ENCODE data around the gene SLCO2A1.

The SLCO2A1 gene

GRCh38 chr3:133980550-133980949 lies 49.2 kb downstream of the SLCO2A1 start:
- H3K36me3 Mint-ChIP-seq (ENCODE audit: low read depth): no peaks in the 10 kb centered on the region
- H3K4me1 Mint-ChIP-seq (ENCODE audit: low read depth): no peaks in the 10 kb centered on the region
- intact Hi-C loops (cut with micrococcal nuclease): no loop called here
- H3K4me3 Mint-ChIP-seq: no peak overlapping the region
- H3K9me3 Mint-ChIP-seq: no peaks in the 10 kb centered on the region
- no peak overlapping the region for H3K27ac Mint-ChIP-seq
- no peaks in the 10 kb centered on the region for H3K27me3 Mint-ChIP-seq

GRCh38 chr3:133980035-133980434 lies 49.7 kb downstream of the SLCO2A1 start:
- Mint-ChIP-seq H3K27ac (no peak overlapping the region), H3K27me3 (no peaks in the 10 kb centered on the region), H3K36me3 (ENCODE audit: low read depth) (no peaks in the 10 kb centered on the region), H3K9me3 (no peaks in the 10 kb centered on the region), H3K4me1 (ENCODE audit: low read depth) (no peaks in the 10 kb centered on the region), H3K4me3 (no peak overlapping the region)
- intact Hi-C loops (cut with micrococcal nuclease): no loop called here

DNA sequence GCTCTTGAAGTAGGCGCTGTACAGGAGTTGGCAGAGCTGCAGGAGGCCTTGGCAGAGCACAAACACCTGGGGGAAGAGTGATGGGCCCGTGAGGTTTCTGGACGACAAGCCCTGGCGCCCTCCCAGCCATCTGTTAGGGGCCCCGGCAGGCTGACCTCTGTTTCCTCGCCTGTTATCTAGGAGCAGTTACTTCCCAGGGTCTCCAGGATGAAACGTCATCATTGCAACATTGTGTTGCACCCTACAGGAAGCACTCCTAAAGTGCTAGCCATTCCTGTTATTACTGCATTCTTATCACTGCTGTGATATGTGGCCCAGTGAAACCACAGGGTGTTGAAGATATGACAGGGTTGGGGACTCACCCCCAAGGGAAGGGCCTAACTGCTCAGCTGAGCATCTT lies 50.2 kb downstream of the SLCO2A1 start:
- Mint-ChIP-seq H3K36me3 (ENCODE audit: low read depth) (no peaks in the 10 kb centered on the region), H3K27me3 (no peaks in the 10 kb centered on the region), H3K9me3 (no peaks in the 10 kb centered on the region), H3K4me3 (no peak overlapping the region), H3K4me1 (ENCODE audit: low read depth) (no peaks in the 10 kb centered on the region), H3K27ac (no peak overlapping the region)
- intact Hi-C loops (cut with micrococcal nuclease): no loop called here

- no peaks in the 10 kb centered on the region for H3K27me3 Mint-ChIP-seq
- H3K4me3 Mint-ChIP-seq: no peak overlapping the region
- intact Hi-C loops (cut with micrococcal nuclease): no loop called here
- H3K27ac Mint-ChIP-seq: no peak overlapping the region
- H3K36me3 Mint-ChIP-seq (ENCODE audit: low read depth): no peaks in the 10 kb centered on the region
- no peaks in the 10 kb centered on the region for H3K4me1 Mint-ChIP-seq (ENCODE audit: low read depth)
- H3K9me3 Mint-ChIP-seq: no peaks in the 10 kb centered on the region
Observed at GRCh38 chr3:133977568-133977967, 52.2 kb downstream of the SLCO2A1 start.

- Mint-ChIP-seq H3K9me3 (no peaks in the 10 kb centered on the region), H3K4me3 (no peak overlapping the region), H3K27ac (no peak overlapping the region), H3K4me1 (ENCODE audit: low read depth) (no peaks in the 10 kb centered on the region), H3K27me3 (no peaks in the 10 kb centered on the region), H3K36me3 (ENCODE audit: low read depth) (no peaks in the 10 kb centered on the region)
- intact Hi-C loops (cut with micrococcal nuclease): no loop called here
Observed at GRCh38 chr3:133973249-133973980, 56.3 kb downstream of the SLCO2A1 start.

GRCh38 chr3:133972156-133972555 lies 57.6 kb downstream of the SLCO2A1 start:
- H3K4me3 Mint-ChIP-seq: no peak overlapping the region
- H3K36me3 Mint-ChIP-seq (ENCODE audit: low read depth): no peaks in the 10 kb centered on the region
- H3K27ac Mint-ChIP-seq: no peak overlapping the region
- no peaks in the 10 kb centered on the region for H3K27me3 Mint-ChIP-seq
- H3K9me3 Mint-ChIP-seq: no peaks in the 10 kb centered on the region
- no peaks in the 10 kb centered on the region for H3K4me1 Mint-ChIP-seq (ENCODE audit: low read depth)
- intact Hi-C loops (cut with micrococcal nuclease): no loop called here

DNA sequence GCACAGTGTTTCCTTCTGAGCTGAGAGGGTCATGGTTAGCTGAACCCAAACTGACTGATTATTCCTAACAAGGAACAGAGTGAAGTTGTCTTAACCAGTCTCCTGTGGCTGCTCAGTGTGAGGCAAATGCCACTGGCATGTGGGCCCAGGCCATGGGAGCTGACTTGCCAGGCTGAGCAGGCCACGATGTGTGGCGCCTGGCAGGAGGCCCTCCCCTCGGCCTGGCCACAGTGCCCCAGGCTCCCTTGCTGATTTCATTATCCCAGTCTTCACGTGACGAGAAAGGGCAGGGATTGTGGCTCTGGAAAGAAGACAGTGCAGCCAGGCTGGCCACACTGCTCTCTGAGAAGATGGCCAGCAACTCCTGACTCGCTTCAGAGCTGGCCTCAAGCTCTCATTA lies 58.8 kb downstream of the SLCO2A1 start:
- no peaks in the 10 kb centered on the region for H3K9me3 Mint-ChIP-seq
- intact Hi-C loops (cut with micrococcal nuclease): no loop called here
- H3K27ac Mint-ChIP-seq: no peak overlapping the region
- no peak overlapping the region for H3K4me3 Mint-ChIP-seq
- no peaks in the 10 kb centered on the region for H3K27me3 Mint-ChIP-seq
- H3K4me1 Mint-ChIP-seq (ENCODE audit: low read depth): no peaks in the 10 kb centered on the region
- H3K36me3 Mint-ChIP-seq (ENCODE audit: low read depth): no peaks in the 10 kb centered on the region

DNA sequence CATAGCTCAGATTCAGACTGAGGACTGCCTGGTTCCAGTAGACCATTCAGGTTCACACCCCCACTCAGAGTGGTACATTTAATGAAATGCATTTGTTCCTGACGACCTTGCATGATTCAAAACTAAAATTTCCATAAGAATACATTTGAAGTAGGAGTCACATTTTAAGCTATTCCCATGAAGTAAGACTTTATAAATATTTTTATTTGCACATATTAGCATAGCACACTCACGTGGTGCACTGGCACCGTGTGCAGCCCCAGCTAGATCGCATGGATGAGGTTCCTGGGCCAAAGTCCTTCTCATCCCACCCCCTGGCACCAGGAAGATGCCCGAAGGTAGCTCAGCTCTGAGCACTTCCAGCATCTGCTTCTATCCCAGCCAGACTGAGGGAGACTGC lies 59.4 kb downstream of the SLCO2A1 start:
- H3K27ac Mint-ChIP-seq: no peak overlapping the region
- intact Hi-C loops (cut with micrococcal nuclease): no loop called here
- no peak overlapping the region for H3K4me3 Mint-ChIP-seq
- H3K4me1 Mint-ChIP-seq (ENCODE audit: low read depth): no peaks in the 10 kb centered on the region
- H3K36me3 Mint-ChIP-seq (ENCODE audit: low read depth): no peaks in the 10 kb centered on the region
- H3K27me3 Mint-ChIP-seq: no peaks in the 10 kb centered on the region
- H3K9me3 Mint-ChIP-seq: no peaks in the 10 kb centered on the region

DNA sequence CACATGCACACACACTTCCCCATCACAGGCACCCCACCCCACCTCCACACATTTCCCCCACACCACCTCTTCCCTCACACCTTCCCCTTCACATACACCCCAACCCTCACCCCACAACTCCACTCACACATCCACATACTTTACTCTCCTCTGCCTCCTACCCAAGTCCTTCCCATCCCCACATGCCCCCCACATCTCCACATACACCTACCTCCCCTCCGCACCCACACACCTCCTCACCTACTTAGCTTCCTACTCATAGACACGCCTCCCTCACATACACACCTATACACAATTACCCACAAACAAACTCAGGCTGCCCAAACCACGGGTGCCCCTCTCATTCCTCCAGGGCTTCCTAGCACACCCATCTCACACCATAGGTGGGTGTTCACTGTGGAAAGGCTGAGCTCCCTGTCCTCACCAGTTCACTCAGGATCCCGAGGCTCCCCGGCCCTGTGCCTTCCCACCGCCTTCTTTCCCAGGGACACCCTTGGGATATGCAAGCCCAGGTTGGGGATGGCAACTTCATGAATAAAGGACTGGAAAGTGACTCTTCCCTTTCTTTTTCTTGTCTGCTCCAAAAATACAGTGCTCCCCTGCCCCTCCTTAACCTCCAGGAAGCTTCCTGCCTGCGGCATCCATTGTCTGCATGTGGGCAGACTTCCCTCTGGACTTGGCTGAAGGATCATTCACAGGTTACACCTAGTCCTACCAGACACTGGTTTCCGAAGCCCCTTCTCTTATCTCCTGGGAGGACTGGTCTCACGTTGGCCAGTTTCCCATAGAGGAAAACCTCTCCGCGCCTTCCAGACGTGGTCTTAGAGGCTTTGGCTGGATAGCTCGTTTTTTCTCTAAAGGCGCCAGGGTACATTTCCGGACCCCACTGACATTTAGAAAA lies 61.5 kb downstream of the SLCO2A1 start:
- Mint-ChIP-seq H3K9me3 (no peaks in the 10 kb centered on the region), H3K36me3 (ENCODE audit: low read depth) (no peaks in the 10 kb centered on the region), H3K27me3 (no peaks in the 10 kb centered on the region), H3K4me1 (ENCODE audit: low read depth) (peaks cover 5% of the 10 kb centered on the region), H3K27ac (no peak overlapping the region), H3K4me3 (no peak overlapping the region)
- intact Hi-C loops (cut with micrococcal nuclease): no loop called here

DNA sequence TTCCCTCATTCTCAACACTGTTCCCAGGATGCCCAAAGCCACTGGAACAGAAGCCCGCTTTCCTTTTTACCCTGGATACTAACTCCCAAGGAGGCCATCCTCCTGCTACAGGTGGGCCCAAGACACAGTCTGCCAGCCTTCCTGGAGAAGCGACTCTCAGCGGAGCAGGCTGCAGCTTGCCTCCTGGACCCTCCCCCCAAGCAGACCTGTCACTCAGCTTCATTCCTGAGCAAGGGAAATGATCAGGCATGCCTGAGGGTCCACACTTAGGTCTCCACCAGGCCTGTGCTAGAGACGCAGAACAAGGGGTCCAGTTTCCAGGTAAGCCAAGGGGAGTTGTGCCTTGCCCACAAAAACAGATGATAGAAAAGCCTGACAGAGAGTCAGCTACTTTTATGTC lies 62.8 kb downstream of the SLCO2A1 start:
- Mint-ChIP-seq H3K4me3 (no peak overlapping the region), H3K27me3 (no peaks in the 10 kb centered on the region), H3K36me3 (ENCODE audit: low read depth) (no peaks in the 10 kb centered on the region), H3K4me1 (ENCODE audit: low read depth) (peaks cover 16% of the 10 kb centered on the region), H3K9me3 (no peaks in the 10 kb centered on the region), H3K27ac (no peak overlapping the region)
- intact Hi-C loops (cut with micrococcal nuclease): no loop called here

DNA sequence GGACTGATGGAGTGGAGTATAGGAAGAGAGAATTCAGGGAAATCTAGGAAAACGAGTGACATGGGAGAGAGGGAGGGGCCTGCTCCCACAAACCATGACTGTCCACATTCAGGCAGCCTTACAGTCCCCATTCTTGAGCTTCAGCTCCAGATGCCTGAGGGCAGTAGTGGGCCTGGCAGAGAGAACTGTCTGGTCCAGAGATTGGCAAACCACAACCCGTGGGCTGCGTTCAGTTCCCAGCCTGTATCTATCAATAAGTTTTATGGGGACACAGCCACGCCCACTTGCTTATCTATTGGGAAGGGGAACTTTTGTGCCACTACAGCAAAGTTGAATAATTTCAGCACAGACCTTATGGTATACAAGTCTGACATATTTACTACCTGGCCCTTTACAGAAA lies 63.8 kb downstream of the SLCO2A1 start:
- peaks cover 16% of the 10 kb centered on the region for H3K4me1 Mint-ChIP-seq (ENCODE audit: low read depth)
- H3K36me3 Mint-ChIP-seq (ENCODE audit: low read depth): no peaks in the 10 kb centered on the region
- H3K27me3 Mint-ChIP-seq: no peaks in the 10 kb centered on the region
- no peak overlapping the region for H3K27ac Mint-ChIP-seq
- H3K4me3 Mint-ChIP-seq: no peak overlapping the region
- no peaks in the 10 kb centered on the region for H3K9me3 Mint-ChIP-seq
- intact Hi-C loops (cut with micrococcal nuclease): no loop called here

- Mint-ChIP-seq H3K36me3 (ENCODE audit: low read depth) (no peaks in the 10 kb centered on the region), H3K4me1 (ENCODE audit: low read depth) (peaks cover 16% of the 10 kb centered on the region), H3K4me3 (no peak overlapping the region), H3K27me3 (no peaks in the 10 kb centered on the region), H3K27ac (no peak overlapping the region), H3K9me3 (no peaks in the 10 kb centered on the region)
- intact Hi-C loops (cut with micrococcal nuclease): no loop called here
Observed at GRCh38 chr3:133965013-133965570, 64.6 kb downstream of the SLCO2A1 start.

- Mint-ChIP-seq H3K36me3 (ENCODE audit: low read depth) (no peaks in the 10 kb centered on the region), H3K27me3 (no peaks in the 10 kb centered on the region), H3K4me1 (ENCODE audit: low read depth) (peaks cover 16% of the 10 kb centered on the region), H3K4me3 (no peak overlapping the region), H3K9me3 (no peaks in the 10 kb centered on the region), H3K27ac (no peak overlapping the region)
- intact Hi-C loops (cut with micrococcal nuclease): no loop called here
Observed at GRCh38 chr3:133964547-133964946, 65.2 kb downstream of the SLCO2A1 start.

GRCh38 chr3:133963657-133964396 lies 65.9 kb downstream of the SLCO2A1 start:
- intact Hi-C loops (cut with micrococcal nuclease): no loop called here
- Mint-ChIP-seq H3K36me3 (ENCODE audit: low read depth) (no peaks in the 10 kb centered on the region), H3K27me3 (no peaks in the 10 kb centered on the region), H3K9me3 (no peaks in the 10 kb centered on the region), H3K27ac (no peak overlapping the region), H3K4me1 (ENCODE audit: low read depth) (peaks cover 16% of the 10 kb centered on the region), H3K4me3 (no peak overlapping the region)
